ENCODE results near the gene PRR12. TPM values are rescaled to one million over a fixed set of nuclear protein-coding genes. Genes with fewer than 3 reads are reported as not detected.

The PRR12 gene
- total and polyA plus RNA-seq, 9 of the 15 experiments (the other 6 are each of a cell fraction or from before 2014, with no cell fraction given), result 0.01 to 21.1 (median 0.98) TPM

GRCh38 chr19:49580264-49581006 is 10.5 kb upstream of the PRR12 start, which contains the start of gene NOSIP (continued):
- TF ChIP-seq GTF2B (IDR thresholded peaks at IDR 0.05; ENCODE audit: extremely low read depth, insufficient read length), result no peak
- TF ChIP-seq FOXJ3 (CRISPR knock-in tag; IDR thresholded peaks at IDR 0.05), result no peak
- TF ChIP-seq DLX4 (CRISPR knock-in tag; IDR thresholded peaks at IDR 0.05), result no peak
- peak; percentile 82 for TF ChIP-seq HDAC2 (IDR thresholded peaks at IDR 0.05)
- TF ChIP-seq THAP7 (CRISPR knock-in tag; IDR thresholded peaks at IDR 0.05), result no peak
- peak; percentile 89; the same call in 1 of the 2 replicates for TF ChIP-seq OTX1 (CRISPR knock-in tag; IDR thresholded peaks at IDR 0.05)
- no peak; the same call in 1 of the 2 replicates for TF ChIP-seq MTA3 (IDR thresholded peaks at IDR 0.05; ENCODE audit: borderline replicate concordance)
- TF ChIP-seq ZNF79 (CRISPR knock-in tag; IDR thresholded peaks at IDR 0.05; ENCODE audit: low read depth), result no peak
- TF ChIP-seq ZFP36 (IDR thresholded peaks at IDR 0.05; ENCODE audit: low read depth, low read length, partially characterized antibody), result peak; percentile 57
- TF ChIP-seq TFE3 (CRISPR knock-in tag; IDR thresholded peaks at IDR 0.05), result no peak
- TF ChIP-seq TFAP4 (CRISPR knock-in tag; IDR thresholded peaks at IDR 0.05; ENCODE audit: borderline replicate concordance), result peak; percentile 74
- 0 out of 2 replicates have a peak, but pooled peaks have one; percentile 29 for TF ChIP-seq NFE2 (IDR thresholded peaks at IDR 0.05; ENCODE audit: low read depth)
- no peak for TF ChIP-seq RFX1 (IDR thresholded peaks at IDR 0.05)
- TF ChIP-seq MECOM (CRISPR knock-in tag; IDR thresholded peaks at IDR 0.05), result 0 out of 2 replicates have a peak, but pooled peaks have one; percentile 56
- no peak for TF ChIP-seq GABPB2 (CRISPR knock-in tag; conservative IDR thresholded peaks at IDR 0.05)
- no peak for TF ChIP-seq FOXA1 (IDR thresholded peaks at IDR 0.05; ENCODE audit: borderline replicate concordance)
- no peak for TF ChIP-seq ARHGAP35 (IDR thresholded peaks at IDR 0.05; ENCODE audit: partially characterized antibody)
- no peak for TF ChIP-seq ZNF75A (CRISPR knock-in tag; IDR thresholded peaks at IDR 0.05)
- peak; percentile 58 for TF ChIP-seq ZKSCAN1 (IDR thresholded peaks at IDR 0.05; ENCODE audit: low read depth, low read length)
- TF ChIP-seq ZNF507 (tag; conservative IDR thresholded peaks at IDR 0.05), result no peak
- no peak for TF ChIP-seq HNRNPL (IDR thresholded peaks at IDR 0.05; ENCODE audit: low read depth, low read length)
- 0 out of 2 replicates have a peak, but pooled peaks have one; percentile 47 for TF ChIP-seq ZNF589 (CRISPR knock-in tag; IDR thresholded peaks at IDR 0.05; ENCODE audit: low read depth)
- no peak for TF ChIP-seq IRF9 (tag; IDR thresholded peaks at IDR 0.05)
- no peak for TF ChIP-seq ZNF696 (CRISPR knock-in tag; conservative IDR thresholded peaks at IDR 0.05)

All from K562 (cell line).